HG03064 (cell line): ENCODE results near the gene CYP4F8.

Experiments
- ATAC-seq: cut with Tn5 transposase; IDR thresholded peaks from one replicate; pipeline ENCODE4 v1.9.1; 2021; ENCODE audit warnings: low read depth; ENCODE audit not compliant: unreplicated experiment

Gene CYP4F8

GRCh38 chr19:15615526-15615925 lies 508 bp downstream of the CYP4F8 start:
- ATAC-seq, result no peak

GRCh38 chr19:15616183-15616582 lies 1.2 kb downstream of the CYP4F8 start:
- no peak for ATAC-seq

GRCh38 chr19:15616627-15617270 lies 1.7 kb downstream of the CYP4F8 start:
- ATAC-seq, result no peak

- no peak for ATAC-seq
These were observed 3.3 kb downstream of the CYP4F8 start for GRCh38 chr19:15618321-15618720.

GRCh38 chr19:15621801-15622200 lies 6.8 kb downstream of the CYP4F8 start:
- ATAC-seq, result no peak

- ATAC-seq, result no peak
These were observed 8.0 kb downstream of the CYP4F8 start for GRCh38 chr19:15622991-15623390.

GRCh38 chr19:15623711-15624318 lies 8.8 kb downstream of the CYP4F8 start:
- no peak for ATAC-seq

- no peak for ATAC-seq
These were observed 13.4 kb downstream of the CYP4F8 start for GRCh38 chr19:15628236-15629002.

- ATAC-seq, result no peak
These were observed 14.2 kb downstream of the CYP4F8 start for GRCh38 chr19:15629003-15629880.

GRCh38 chr19:15631817-15632216 lies 16.8 kb downstream of the CYP4F8 start:
- ATAC-seq, result no peak

- no peak for ATAC-seq
These were observed 18.2 kb downstream of the CYP4F8 start for GRCh38 chr19:15633082-15633835.

GRCh38 chr19:15634105-15634504 lies 19.1 kb downstream of the CYP4F8 start:
- ATAC-seq, result no peak

- no peak for ATAC-seq
These were observed 20.2 kb downstream of the CYP4F8 start for GRCh38 chr19:15635016-15635805.

- no peak for ATAC-seq
These were observed 21.0 kb downstream of the CYP4F8 start for GRCh38 chr19:15636026-15636425.

- ATAC-seq, result no peak
These were observed 24.6 kb downstream of the CYP4F8 start for GRCh38 chr19:15639596-15639995.

- no peak for ATAC-seq
These were observed 25.4 kb downstream of the CYP4F8 start, which contains the start of gene CYP4F3 for GRCh38 chr19:15640294-15640903. CYP4F3 (plus strand) TSS chr19:15640897; CDS start chr19:15641416, 519 bp downstream.

GRCh38 chr19:15640904-15641597 lies 26.0 kb downstream of the CYP4F8 start:
- ATAC-seq, result no peak

- no peak for ATAC-seq
These were observed 27.0 kb downstream of the CYP4F8 start for GRCh38 chr19:15641901-15642491.
